ENCODE results near the gene ERCC6L2. TPM values are rescaled to one million over a fixed set of nuclear protein-coding genes. Genes with fewer than 3 reads are reported as not detected.

ERCC6L2 gene
- total and polyA plus RNA-seq, 9 of the 15 experiments (the other 6 are each of a cell fraction or from before 2014, with no cell fraction given): 7.8 to 42.8 (median 23.6) TPM

GRCh38 chr9:96006296-96006879 lies 130.9 kb downstream of the ERCC6L2 start:
- Histone ChIP-seq H3K79me2 (ENCODE audit: control insufficient read depth, insufficient read depth, low read length) (no peaks in the 10 kb centered on the region), H3K9me1 (ENCODE audit: control insufficient read depth, insufficient read depth, low read length) (no peaks in the 10 kb centered on the region), H3K36me3 (ENCODE audit: control insufficient read depth, insufficient read depth, low read length) (peaks cover 24% of the 10 kb centered on the region; the same call in 2 of the 3 replicates), H4K20me1 (replicated peaks; ENCODE audit: control insufficient read depth, insufficient read depth, low read length) (no peaks in the 10 kb centered on the region), H3K27ac (ENCODE audit: extremely low read depth, low read depth, low read length) (no peak overlapping the region), H3K9me3 (replicated peaks; ENCODE audit: control insufficient read depth, insufficient read depth, low read depth, low read length) (no peaks in the 10 kb centered on the region), H3K4me1 (replicated peaks in 1 of 2; ENCODE audit: control insufficient read depth in 2 of 2, insufficient read depth in 2 of 2, low read length in 2 of 2) (peaks cover 3 to 23% of the 10 kb centered on the region in 2 experiments), H3K27me3 (ENCODE audit: control insufficient read depth in 2 of 2, insufficient read depth in 2 of 2, low read length in 2 of 2) (no peaks in the 10 kb centered on the region), H3K4me3 (no peak overlapping the region), H3K9ac (ENCODE audit: insufficient read depth in 1 of 2, low read depth in 2 of 2, low read length in 2 of 2) (no peak overlapping the region), H2AFZ (ENCODE audit: low read depth, low read length) (no peak overlapping the region), H3K4me2 (ENCODE audit: insufficient read depth, low read length) (no peak overlapping the region)
- TF ChIP-seq ZBTB33 (CRISPR knock-in tag; IDR thresholded peaks at IDR 0.05) (peak; percentile 75), POU5F1 (IDR thresholded peaks at IDR 0.05; ENCODE audit: borderline replicate concordance, low read depth, low read length, partially characterized antibody) (no peak)
- BruUV-seq (replicated peaks): no TSS peak
- ATAC-seq (no peak), DNase-seq (ENCODE audit: extremely low read depth in 1 of 4, low spot score in 3 of 4) (no peak), FAIRE-seq (no peak)
- in situ Hi-C loops (cut with MboI) (no loop called here), intact Hi-C loops (cut with micrococcal nuclease) (no loop called here)
- 80% methylated on average over 8 of the region's 9 CpGs for WGBS (ENCODE audit: insufficient coverage, low coverage, missing lambda C conversion rate)
- ChIA-PET CTCF (ENCODE audit: low intra/inter-chr PET ratio) (no interaction called here), POLR2A (no interaction called here)

GRCh38 chr9:96006961-96007360 lies 131.5 kb downstream of the ERCC6L2 start:
- no peak overlapping the region for H3K27ac ChIP-seq (ENCODE audit: extremely low read depth, low read depth, low read length)
- no peak overlapping the region for H3K4me2 ChIP-seq (ENCODE audit: insufficient read depth, low read length)
- H4K20me1 ChIP-seq (replicated peaks; ENCODE audit: control insufficient read depth, insufficient read depth, low read length): no peaks in the 10 kb centered on the region
- intact Hi-C loops (cut with micrococcal nuclease): no loop called here
- no TSS peak for BruUV-seq (replicated peaks)
- H3K9me3 ChIP-seq (replicated peaks; ENCODE audit: control insufficient read depth, insufficient read depth, low read depth, low read length): no peaks in the 10 kb centered on the region
- H3K36me3 ChIP-seq (ENCODE audit: control insufficient read depth, insufficient read depth, low read length): peaks cover 24% of the 10 kb centered on the region; the same call in 2 of the 3 replicates
- H3K27me3 ChIP-seq (ENCODE audit: control insufficient read depth in 2 of 2, insufficient read depth in 2 of 2, low read length in 2 of 2): no peaks in the 10 kb centered on the region
- in situ Hi-C loops (cut with MboI): no loop called here
- H3K9ac ChIP-seq (ENCODE audit: insufficient read depth in 1 of 2, low read depth in 2 of 2, low read length in 2 of 2): no peak overlapping the region
- DNase-seq (ENCODE audit: extremely low read depth in 1 of 4, low spot score in 3 of 4): no peak
- ChIA-PET CTCF (ENCODE audit: low intra/inter-chr PET ratio) (no interaction called here), POLR2A (no interaction called here)
- ATAC-seq: no peak
- FAIRE-seq: no peak
- no peak overlapping the region for H3K4me3 ChIP-seq
- peaks cover 3 to 23% of the 10 kb centered on the region in 2 experiments for H3K4me1 ChIP-seq (replicated peaks in 1 of 2; ENCODE audit: control insufficient read depth in 2 of 2, insufficient read depth in 2 of 2, low read length in 2 of 2)
- H3K79me2 ChIP-seq (ENCODE audit: control insufficient read depth, insufficient read depth, low read length): no peaks in the 10 kb centered on the region
- H2AFZ ChIP-seq (ENCODE audit: low read depth, low read length): no peak overlapping the region
- H3K9me1 ChIP-seq (ENCODE audit: control insufficient read depth, insufficient read depth, low read length): no peaks in the 10 kb centered on the region
- TF ChIP-seq NFE2 (IDR thresholded peaks at IDR 0.05; ENCODE audit: low read depth): no peak
- no peak for TF ChIP-seq SREBF1 (IDR thresholded peaks at IDR 0.05; ENCODE audit: borderline replicate concordance, low read depth, low read length)
- no peak for TF ChIP-seq CHD1 (IDR thresholded peaks at IDR 0.05; ENCODE audit: low read length)
- no peak for TF ChIP-seq SFPQ (IDR thresholded peaks at IDR 0.05; ENCODE audit: low read depth, low read length)
- TF ChIP-seq POLR2G (IDR thresholded peaks at IDR 0.05; ENCODE audit: low read depth, low read length): no peak
- TF ChIP-seq HINFP (tag; conservative IDR thresholded peaks at IDR 0.05; ENCODE audit: low read depth): no peak

Data from K562 (cell line).